ENCODE measurements around the gene NQO1.

DNA sequence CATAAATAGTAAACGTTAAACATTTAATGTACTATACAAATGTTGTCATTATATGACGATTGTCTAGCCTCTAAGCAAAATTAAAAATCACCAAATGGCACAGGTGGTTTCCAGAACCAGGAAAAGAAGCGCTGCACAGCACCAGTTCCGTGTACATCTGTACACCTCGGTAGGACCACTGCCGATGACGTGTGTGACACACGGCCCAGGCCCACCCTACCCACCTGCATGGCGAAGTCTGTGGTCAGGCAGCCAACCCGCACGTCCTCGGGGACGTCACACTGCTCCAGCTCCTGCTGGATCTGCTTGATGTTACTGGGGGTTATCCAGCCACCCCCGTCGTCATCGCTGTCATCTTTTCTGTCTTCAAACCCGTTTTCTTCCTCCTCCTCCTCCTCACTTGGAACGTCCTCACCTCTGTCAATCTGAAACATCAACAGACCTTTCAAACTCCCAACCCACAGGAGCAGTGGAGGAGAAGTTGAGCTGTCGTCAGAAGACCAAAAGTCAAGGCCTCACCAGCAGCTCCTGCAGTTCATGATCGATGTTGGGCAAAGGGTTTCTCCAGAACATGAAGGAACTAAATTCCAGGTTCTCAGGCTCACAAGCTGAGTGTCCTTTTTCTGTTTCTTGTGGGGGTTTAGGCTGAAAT, 22.5 kb upstream of the NQO1 start:
- 0 out of 2 replicates have a peak, but pooled peaks have one; percentile 38 for TF ChIP-seq POLR2A (IDR thresholded peaks at IDR 0.05; ENCODE audit: low read depth, low read length)
- TF ChIP-seq POLR2AphosphoS5 (IDR thresholded peaks at IDR 0.05; ENCODE audit: low read depth, low read length): 0 out of 2 replicates have a peak, but pooled peaks have one; percentile 34
- no peak for TF ChIP-seq TAF1 (IDR thresholded peaks at IDR 0.05; ENCODE audit: low read depth, low read length)
- no peak for TF ChIP-seq SPI1 (IDR thresholded peaks at IDR 0.05; ENCODE audit: low read depth, low read length)
- no peak for TF ChIP-seq POU2F2 (IDR thresholded peaks at IDR 0.05; ENCODE audit: low read depth, low read length)

All from GM12891 (cell line).